Caki2 (cell line): ENCODE measurements around the gene CATSPER2. TPM values are rescaled to one million over a fixed set of nuclear protein-coding genes. Genes with fewer than 3 reads are reported as not detected.
"Not testable (repeated sequence)": the region's sequence is repeated elsewhere in the genome, so short reads cannot be mapped to it uniquely, and the experiment has no call there.

ENCODE experiments used
- DNase-seq: peaks from one replicate; pipeline ENCODE4 v3.0.0-alpha.2; 2015; ENCODE audit warnings: low read depth
- in situ Hi-C: cut with HindIII; loops from 2 replicates; pipeline ENCODE4 v1.10.0; 2016; ENCODE audit warnings: low sequenced_read_pairs, low pct_unique_long_range_greater_than_20kb, mixed read lengths
- total RNA-seq: library from RNA; depleted of rRNA; stranded (reverse); fragments of >200 nt; shearing (Covaris generic); gene quantifications from 2 replicates; pipeline ENCODE4 v1.2.3, GENCODE V29; 2014; ENCODE audit warnings: low replicate concordance; rRNA removed

CATSPER2 gene
- total RNA-seq, 1 experiment from 2014 or later: 0.37 TPM

DNA sequence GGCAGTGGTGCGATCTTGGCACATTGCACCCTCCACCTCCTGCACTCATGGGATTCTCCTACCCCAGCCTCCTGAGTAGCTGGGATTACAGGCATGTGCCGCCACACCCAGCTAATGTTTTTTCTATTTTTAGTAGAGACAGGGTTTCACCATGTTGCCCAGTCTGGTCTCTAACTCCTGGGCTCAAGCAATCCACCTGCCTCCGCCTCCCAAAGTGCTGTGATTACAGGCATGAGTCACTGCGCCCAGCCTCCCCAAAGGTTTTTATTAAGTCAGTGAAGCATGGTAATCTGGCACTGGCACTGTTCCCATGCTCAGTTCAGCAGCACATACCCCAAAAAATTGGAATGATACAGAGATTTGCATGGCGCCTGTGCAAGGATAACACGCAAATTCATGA lies 46.4 kb downstream of the CATSPER2 start:
- DNase-seq: peak; percentile 67
- in situ Hi-C loops: not testable (repeated sequence)

DNA sequence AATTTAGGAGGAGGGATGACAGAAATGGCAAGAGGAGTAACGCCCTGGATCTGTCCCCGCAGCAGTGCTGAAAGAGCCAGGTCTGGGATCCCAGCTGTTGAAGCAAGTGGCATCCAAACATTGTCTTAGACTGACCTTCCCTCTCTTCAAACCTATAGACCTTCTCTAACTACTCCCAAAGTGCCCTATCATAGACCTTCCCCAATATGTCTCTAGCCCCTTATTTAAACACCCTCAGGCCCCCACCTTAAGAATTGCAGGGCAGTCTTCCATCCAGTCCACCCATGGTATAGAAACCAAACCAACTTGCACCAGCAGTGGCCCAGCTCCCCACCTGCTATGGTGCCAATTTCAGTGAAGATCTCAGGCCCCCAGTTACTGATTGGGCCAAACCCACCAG lies 48.4 kb downstream of the CATSPER2 start:
- in situ Hi-C loops, DNase-seq: not testable (repeated sequence)

DNA sequence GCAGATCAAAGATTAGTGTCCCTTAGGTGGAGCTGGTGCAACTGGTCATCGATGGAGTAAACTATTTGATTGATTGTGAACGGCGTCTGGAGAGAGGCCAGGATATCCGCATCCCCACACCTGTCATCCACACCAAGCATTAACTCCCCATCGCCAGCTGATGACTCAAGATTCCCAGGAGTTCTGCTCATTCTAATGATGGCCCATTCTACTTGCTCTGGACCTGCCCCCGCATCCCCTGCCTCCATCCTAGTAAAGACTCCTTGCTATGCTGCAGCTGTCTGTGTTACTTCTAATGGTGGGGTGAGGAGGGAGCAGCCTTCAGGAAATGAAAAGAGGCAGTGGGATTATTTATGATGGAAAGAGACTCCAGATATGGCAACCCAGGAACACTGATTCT lies 49.5 kb downstream of the CATSPER2 start:
- in situ Hi-C loops, DNase-seq: not testable (repeated sequence)

DNA sequence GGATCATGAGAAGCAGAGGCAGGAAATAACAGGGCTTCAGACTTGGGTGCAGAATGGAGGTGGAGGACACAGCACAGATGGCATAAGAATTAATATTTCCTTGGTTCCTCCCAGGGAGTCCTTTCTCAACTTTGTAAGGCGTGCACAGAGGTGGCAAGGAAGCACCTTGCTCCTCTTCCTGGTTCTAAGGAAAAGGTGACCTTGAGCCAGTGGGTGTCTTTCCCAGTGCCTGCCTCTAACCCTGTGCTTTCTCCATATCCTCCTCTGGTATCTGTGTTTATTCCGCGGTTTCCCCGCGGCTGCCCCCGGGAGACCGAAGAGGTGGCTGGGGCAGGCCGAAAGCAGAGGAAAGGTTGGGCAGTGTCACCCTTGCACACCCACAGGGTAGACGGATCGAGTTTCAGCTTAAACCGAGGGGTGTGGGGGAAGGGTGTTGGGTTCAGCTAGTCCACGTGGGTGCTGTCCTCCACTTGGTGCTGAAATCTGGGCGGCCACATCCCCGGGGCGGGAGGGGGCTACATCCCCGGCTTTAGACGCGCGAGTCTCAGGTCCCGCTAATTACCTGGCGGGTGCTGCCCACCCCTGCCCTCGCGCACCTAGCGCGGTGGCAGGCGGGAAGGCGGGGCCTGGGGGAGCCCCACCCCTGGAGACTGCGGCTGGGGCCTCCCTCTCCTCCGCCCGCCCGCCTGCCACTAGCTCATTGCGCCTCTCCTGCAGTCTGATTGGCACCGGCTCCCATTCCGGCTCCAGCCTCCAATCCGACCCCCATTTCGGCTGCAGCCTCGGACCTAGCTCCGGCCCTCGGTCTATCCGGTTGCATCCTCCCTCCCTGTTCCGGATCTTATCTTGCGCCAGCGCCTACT lies 55.1 kb downstream of the CATSPER2 start, which contains the start of gene CKMT1B:
TSS of gene CKMT1B (plus strand) at position 700 of the 863 bp plus-strand sequence. CDS start 192 bp downstream, outside the sequence.
- DNase-seq, in situ Hi-C loops: not testable (repeated sequence)

DNA sequence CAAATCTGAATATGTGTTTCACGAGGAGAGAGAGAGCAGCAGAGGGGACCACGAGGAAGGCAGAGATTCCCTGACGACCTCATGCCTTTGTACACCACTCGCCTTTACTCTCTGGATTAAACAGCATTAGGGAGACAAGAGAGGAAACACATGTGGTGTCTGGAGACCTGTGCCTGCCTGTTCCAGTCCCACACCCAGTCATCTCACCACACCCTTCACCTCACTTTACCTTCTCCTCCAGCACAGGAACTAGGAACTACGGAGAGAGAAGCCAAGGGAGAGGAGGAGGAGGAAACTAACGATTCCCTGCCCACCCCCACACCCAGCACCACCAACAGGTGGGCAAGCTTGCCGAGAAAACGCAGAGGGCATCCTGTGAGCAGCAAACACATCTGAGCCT lies 55.8 kb downstream of the CATSPER2 start:
- in situ Hi-C loops, DNase-seq: not testable (repeated sequence)

DNA sequence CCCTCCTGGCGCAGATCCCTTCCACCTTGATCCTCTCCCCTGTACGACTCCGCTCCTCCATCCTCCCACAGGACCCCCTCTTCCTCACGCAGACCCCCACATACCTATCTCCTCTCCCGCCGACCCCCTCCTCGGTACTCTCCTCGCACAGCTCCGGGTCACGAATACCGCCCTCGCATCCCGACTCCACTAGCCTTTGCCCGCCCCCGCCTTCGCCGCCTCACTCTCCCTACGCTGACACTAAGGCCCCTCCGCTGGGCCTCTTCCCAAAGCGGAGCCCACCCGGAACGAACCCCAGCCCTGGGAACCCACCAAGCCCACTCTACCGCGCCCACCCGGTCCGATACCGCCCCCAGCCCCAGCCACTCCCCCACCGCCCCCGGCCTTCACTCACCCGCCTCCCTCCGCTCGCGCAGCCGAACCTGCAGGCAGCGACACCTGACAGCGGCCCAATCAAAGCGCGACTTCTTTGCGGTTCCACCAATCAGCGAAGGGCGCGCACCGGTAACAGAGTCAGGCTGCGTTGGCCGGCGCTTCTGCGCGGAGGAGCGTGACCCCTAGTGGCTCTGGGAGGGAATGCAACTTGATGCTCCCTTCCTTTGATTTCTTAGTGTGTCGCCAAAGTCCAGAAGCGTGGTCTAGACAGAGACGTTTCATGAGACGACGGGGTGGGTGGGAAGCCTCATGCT lies 58.7 kb downstream of the CATSPER2 start, which contains the start of gene PPIP5K1:
TSS of gene PPIP5K1 (minus strand) at position 431 of the 689 bp plus-strand sequence. CDS start 5,704 bp downstream, outside the sequence.
- in situ Hi-C loops, DNase-seq: not testable (repeated sequence)

Other genes with a start within 250 kb of the CATSPER2 start
- 31.6 and 35.0 TPM in 2 replicates for gene TP53BP1, start 155.7 kb downstream of the CATSPER2 start, total RNA-seq
- gene MAP1A, start 131.2 kb downstream of the CATSPER2 start, total RNA-seq: 0.41 and 0.49 TPM in 2 replicates
- 4.5 and 17.6 TPM in 2 replicates for gene PPIP5K1, start 58.6 kb downstream of the CATSPER2 start, total RNA-seq
- 12.5 TPM in 1 of 2 replicates, not detected in the other for gene CKMT1B, start 54.8 kb downstream of the CATSPER2 start, total RNA-seq
- not detected in 2 replicates for gene STRC, start 30.0 kb downstream of the CATSPER2 start, total RNA-seq
- gene CKMT1A, start 45.0 kb upstream of the CATSPER2 start, total RNA-seq: 0.78 TPM in 1 of 2 replicates, not detected in the other
- 180 and 200 TPM in 2 replicates for gene PDIA3, start 97.6 kb upstream of the CATSPER2 start, total RNA-seq
- 8.1 and 11.6 TPM in 2 replicates for gene ELL3, start 128.1 kb upstream of the CATSPER2 start, total RNA-seq
- gene SERF2, start 143.5 kb upstream of the CATSPER2 start, total RNA-seq: 1,425 and 1,758 TPM in 2 replicates
- not detected in 2 replicates for gene SERINC4, start 151.4 kb upstream of the CATSPER2 start, total RNA-seq
- gene HYPK, start 151.8 kb upstream of the CATSPER2 start, total RNA-seq: 0.81 and 3.8 TPM in 2 replicates
- gene MFAP1, start 175.8 kb upstream of the CATSPER2 start, total RNA-seq: 5.3 and 9.5 TPM in 2 replicates
- 26.6 and 29.6 TPM in 2 replicates for gene WDR76, start 178.2 kb upstream of the CATSPER2 start, total RNA-seq